ENCODE results near the gene CD247. TPM values are rescaled to one million over a fixed set of nuclear protein-coding genes. Genes with fewer than 3 reads are reported as not detected.
A peak's percentile ranks its signal among the peaks of the same experiment; 100 is the strongest.

Gene CD247
- total RNA-seq, 2 donors from 2014 or later: 0.96 TPM; not detected in 1

DNA sequence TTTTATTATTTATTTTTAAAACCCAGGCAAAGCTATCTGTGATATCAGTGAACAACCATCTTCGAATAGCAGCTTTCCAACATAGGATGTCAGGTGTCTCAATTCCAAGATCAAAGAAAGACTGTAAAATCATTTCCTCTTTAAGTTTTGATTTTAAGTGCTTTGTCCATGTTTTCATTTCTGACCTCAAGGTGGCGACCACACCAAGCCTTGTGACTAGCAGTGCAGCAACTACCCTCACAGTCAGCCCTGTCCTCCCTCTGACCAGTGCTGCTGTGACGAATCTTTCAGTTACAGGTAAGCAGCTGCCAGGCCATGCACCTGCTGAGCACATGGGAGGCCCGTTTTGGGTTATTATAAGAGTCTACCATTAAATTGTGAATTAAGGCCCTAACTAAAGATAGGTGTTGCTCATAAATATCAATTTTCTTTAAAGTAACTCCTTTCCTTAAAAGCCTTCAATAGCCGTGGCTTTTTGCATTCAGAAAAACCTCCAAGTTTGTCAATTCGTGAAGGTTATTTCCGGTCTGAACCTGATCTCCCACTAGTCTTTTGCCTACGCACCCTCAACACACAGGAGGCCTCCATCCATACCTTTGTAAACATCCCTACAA lies 117.0 kb downstream of the CD247 start:
- H3K27me3 ChIP-seq (replicated peaks; ENCODE audit: insufficient read depth): no peaks in the 10 kb centered on the region
- 52% methylated on average over 8 of the region's 8 CpGs for WGBS
- H3K4me3 ChIP-seq: no peak overlapping the region
- H3K36me3 ChIP-seq: no peaks in the 10 kb centered on the region
- TF ChIP-seq CTCF (IDR thresholded peaks at IDR 0.05) (peak in 3 of 4 experiments; percentile 24 to 54 (median 38)), POLR2A (IDR thresholded peaks at IDR 0.05) (no peak), POLR2AphosphoS5 (IDR thresholded peaks at IDR 0.05) (no peak)
- H3K4me1 ChIP-seq (replicated peaks): no peaks in the 10 kb centered on the region
- H3K27ac ChIP-seq: no peak overlapping the region
- peak; percentile 32 for DNase-seq (ENCODE audit: low spot score)
- intact Hi-C loops (cut with DNase I): loop anchor here (10.0 kb wide), 1 partner anchor 133 kb away; no protein-coding TSS in a partner anchor
- H3K9me3 ChIP-seq: no peaks in the 10 kb centered on the region

- DNase-seq (ENCODE audit: low spot score): no peak
- intact Hi-C loops (cut with DNase I): loop anchor here (10.0 kb wide), 1 partner anchor 134 kb away; no protein-coding TSS in a partner anchor
- H3K27me3 ChIP-seq (replicated peaks; ENCODE audit: insufficient read depth): no peaks in the 10 kb centered on the region
- TF ChIP-seq POLR2A (IDR thresholded peaks at IDR 0.05) (no peak), POLR2AphosphoS5 (IDR thresholded peaks at IDR 0.05) (no peak), CTCF (IDR thresholded peaks at IDR 0.05) (no peak)
- no peaks in the 10 kb centered on the region for H3K36me3 ChIP-seq
- H3K4me3 ChIP-seq: no peak overlapping the region
- no peaks in the 10 kb centered on the region for H3K9me3 ChIP-seq
- WGBS: 65% methylated on average over 2 of the region's 2 CpGs
- H3K27ac ChIP-seq: no peak overlapping the region
- H3K4me1 ChIP-seq (replicated peaks): no peaks in the 10 kb centered on the region
Observed at GRCh38 chr1:167400359-167400953, 117.9 kb downstream of the CD247 start.

DNA sequence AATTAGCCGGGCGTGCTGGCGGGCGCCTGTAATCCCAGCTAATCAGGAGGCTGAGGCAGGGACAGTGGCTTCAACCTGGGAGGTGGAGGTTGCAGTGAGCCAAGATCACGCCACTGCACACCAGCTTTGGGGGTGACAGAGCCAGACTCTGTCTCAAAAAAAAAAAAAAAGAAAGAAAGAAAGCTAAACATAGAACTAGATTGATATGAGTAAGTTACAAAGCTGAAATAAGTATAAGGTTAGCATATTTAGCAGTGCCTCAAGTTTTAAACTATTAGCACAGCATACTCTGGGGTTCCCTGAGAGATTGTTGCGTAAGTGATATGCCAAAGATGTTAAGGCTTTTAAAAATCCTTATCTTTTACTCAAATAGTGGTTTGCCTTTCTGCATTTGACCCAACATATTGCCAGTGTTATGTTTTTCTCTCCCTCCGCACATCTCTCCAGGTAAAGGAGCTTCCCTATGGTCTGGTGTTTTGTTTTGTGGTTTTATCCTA lies 126.1 kb downstream of the CD247 start:
- DNase-seq (ENCODE audit: low spot score): no peak
- H3K4me3 ChIP-seq: no peak overlapping the region
- no peak overlapping the region for H3K27ac ChIP-seq
- WGBS: 95% methylated on average over 7 of the region's 7 CpGs
- TF ChIP-seq POLR2AphosphoS5 (IDR thresholded peaks at IDR 0.05) (no peak), POLR2A (IDR thresholded peaks at IDR 0.05) (no peak), CTCF (IDR thresholded peaks at IDR 0.05) (no peak)
- no peaks in the 10 kb centered on the region for H3K4me1 ChIP-seq (replicated peaks)
- no peaks in the 10 kb centered on the region for H3K36me3 ChIP-seq
- intact Hi-C loops (cut with DNase I): no loop called here
- H3K27me3 ChIP-seq (replicated peaks; ENCODE audit: insufficient read depth): no peaks in the 10 kb centered on the region
- H3K9me3 ChIP-seq: no peaks in the 10 kb centered on the region

DNA sequence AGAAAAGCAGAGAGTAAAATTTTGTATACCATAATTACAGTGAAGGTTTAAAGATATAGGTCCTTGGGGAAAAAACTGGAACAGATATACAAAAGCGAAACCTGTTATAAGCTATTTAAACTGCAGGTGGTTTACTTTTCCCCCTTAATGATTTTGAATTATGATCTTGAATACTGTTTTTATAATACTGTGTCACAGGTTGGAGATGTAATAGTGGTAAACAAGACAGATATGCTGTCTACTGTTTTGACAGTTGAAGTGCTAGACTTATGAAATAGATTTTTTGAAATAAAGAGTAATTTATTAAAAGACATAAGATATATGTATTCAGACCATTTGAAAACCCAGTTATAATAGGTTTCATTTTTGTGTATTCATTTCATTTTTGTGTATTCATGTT lies 129.4 kb downstream of the CD247 start:
- Histone ChIP-seq H3K9me3 (no peaks in the 10 kb centered on the region), H3K36me3 (no peaks in the 10 kb centered on the region), H3K4me3 (no peak overlapping the region), H3K4me1 (replicated peaks) (no peaks in the 10 kb centered on the region), H3K27ac (no peak overlapping the region), H3K27me3 (replicated peaks; ENCODE audit: insufficient read depth) (no peaks in the 10 kb centered on the region)
- no peak for DNase-seq (ENCODE audit: low spot score)
- intact Hi-C loops (cut with DNase I): no loop called here
- TF ChIP-seq POLR2AphosphoS5 (IDR thresholded peaks at IDR 0.05) (no peak), POLR2A (IDR thresholded peaks at IDR 0.05) (no peak), CTCF (IDR thresholded peaks at IDR 0.05) (no peak)
- WGBS: 93% methylated on average over 1 of the region's 1 CpG

All from prostate gland (tissue), 2 donors.